Colonic mucosa (tissue), 4 donors: ENCODE measurements around the gene RAC3. TPM values are rescaled to one million over a fixed set of nuclear protein-coding genes. Genes with fewer than 3 reads are reported as not detected.

Experiments
- DNase-seq: peaks from one replicate; pipeline ENCODE4 v3.0.0-alpha.2; 2020
- H3K27ac ChIP-seq: fragments of 200-600 bp; one replicate; pipeline ENCODE4 v1.8.0; 2021
- H3K27me3 ChIP-seq: fragments of 200-600 bp; one replicate; pipeline ENCODE4 v1.8.0; 2021
- H3K36me3 ChIP-seq: fragments of 200-600 bp; one replicate; pipeline ENCODE4 v1.8.0; 2021
- H3K4me1 ChIP-seq: fragments of 200-600 bp; one replicate; pipeline ENCODE4 v1.8.0; 2021; ENCODE audit warnings: mild to moderate bottlenecking
- H3K4me3 ChIP-seq: fragments of 200-600 bp; one replicate; pipeline ENCODE4 v1.8.0; 2021
- H3K9ac ChIP-seq, 2 donors: one replicate each; pipeline ENCODE4 v1.7.0; 2013; ENCODE audit warnings: control low read depth in 2 of 2, low read depth in 2 of 2, low read length in 2 of 2
- H3K9me3 ChIP-seq: fragments of 200-600 bp; one replicate; pipeline ENCODE4 v1.8.0; 2021
- intact Hi-C: fragments of 100-400 bp; cut with DNase I; formaldehyde crosslinking; loops from one replicate; pipeline ENCODE4 v1.14.1; 2022
- total RNA-seq, 2 donors: library from RNA; stranded (reverse); fragmentation: NEBNext Ultra II Directional in 1 of 2; extraction: Animal tissue kit (Norgen Biotek cat#: 25700) in 1 of 2; gene quantifications; one replicate each; pipeline ENCODE4 v1.2.1, GENCODE V29; 2021
- TF ChIP-seq, protein P1 (sequence below): fragments of 200-600 bp; IDR thresholded peaks from one replicate; pipeline ENCODE4 v1.8.0; 2022; ENCODE audit warnings: antibody characterized with exemption, mild to moderate bottlenecking
- donor health status: healthy.
- donor health status: DM: no; HTN: no; CAD: no.
- donor health status: DM: no; HTN: no; CAD: no.

The RAC3 gene
- total RNA-seq, 2 donors from 2014 or later, result 7.0 to 16.6 TPM

DNA sequence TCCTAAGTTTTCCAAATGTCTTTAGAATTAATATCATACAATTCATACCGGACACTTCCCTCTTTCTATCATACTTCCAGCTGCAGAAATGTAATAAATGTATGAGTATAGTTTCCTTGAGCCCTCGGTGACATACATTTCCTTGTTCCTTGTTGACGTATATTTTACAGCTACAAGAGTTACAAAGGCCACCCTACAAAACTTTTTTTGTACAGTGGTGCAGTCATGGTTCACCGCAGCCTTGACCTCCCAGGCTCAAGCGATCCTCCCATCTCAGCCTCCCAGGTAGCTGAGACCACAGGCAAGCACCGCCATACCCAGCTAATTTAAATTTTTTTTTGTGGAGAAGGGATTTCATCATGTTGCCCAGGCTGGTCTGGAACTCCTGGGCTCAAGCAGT, 41.3 kb downstream of the RAC3 start:
- Histone ChIP-seq H3K9ac (no peak overlapping the region), H3K27ac (peak overlapping the region; percentile 66), H3K4me1 (no peaks in the 10 kb centered on the region), H3K36me3 (no peaks in the 10 kb centered on the region), H3K27me3 (no peaks in the 10 kb centered on the region), H3K9me3 (no peaks in the 10 kb centered on the region), H3K4me3 (no peak overlapping the region)
- TF ChIP-seq, protein P1, sequence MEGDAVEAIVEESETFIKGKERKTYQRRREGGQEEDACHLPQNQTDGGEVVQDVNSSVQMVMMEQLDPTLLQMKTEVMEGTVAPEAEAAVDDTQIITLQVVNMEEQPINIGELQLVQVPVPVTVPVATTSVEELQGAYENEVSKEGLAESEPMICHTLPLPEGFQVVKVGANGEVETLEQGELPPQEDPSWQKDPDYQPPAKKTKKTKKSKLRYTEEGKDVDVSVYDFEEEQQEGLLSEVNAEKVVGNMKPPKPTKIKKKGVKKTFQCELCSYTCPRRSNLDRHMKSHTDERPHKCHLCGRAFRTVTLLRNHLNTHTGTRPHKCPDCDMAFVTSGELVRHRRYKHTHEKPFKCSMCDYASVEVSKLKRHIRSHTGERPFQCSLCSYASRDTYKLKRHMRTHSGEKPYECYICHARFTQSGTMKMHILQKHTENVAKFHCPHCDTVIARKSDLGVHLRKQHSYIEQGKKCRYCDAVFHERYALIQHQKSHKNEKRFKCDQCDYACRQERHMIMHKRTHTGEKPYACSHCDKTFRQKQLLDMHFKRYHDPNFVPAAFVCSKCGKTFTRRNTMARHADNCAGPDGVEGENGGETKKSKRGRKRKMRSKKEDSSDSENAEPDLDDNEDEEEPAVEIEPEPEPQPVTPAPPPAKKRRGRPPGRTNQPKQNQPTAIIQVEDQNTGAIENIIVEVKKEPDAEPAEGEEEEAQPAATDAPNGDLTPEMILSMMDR, result no peak
- intact Hi-C loops, result no loop called here
- DNase-seq, result peak; percentile 56

DNA sequence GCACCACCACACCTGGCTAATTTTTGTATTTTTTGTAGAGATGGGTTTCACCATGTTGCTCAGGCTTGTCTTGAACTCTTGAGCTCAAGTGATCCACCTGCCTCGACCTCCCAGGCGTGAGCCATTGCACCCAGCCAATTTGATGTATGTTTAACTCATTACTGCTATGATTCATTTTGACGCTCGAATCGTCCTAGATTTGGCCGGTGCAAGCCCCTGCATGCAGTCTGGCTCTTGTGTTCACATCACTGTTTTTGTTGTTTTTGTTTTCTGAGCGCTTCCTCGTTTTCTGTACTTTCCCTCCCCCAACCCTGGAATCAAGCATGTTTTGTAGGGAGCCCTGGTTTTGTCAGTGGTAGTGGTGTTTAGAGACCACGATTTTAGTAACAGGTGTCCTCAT, 42.0 kb downstream of the RAC3 start:
- H3K36me3 ChIP-seq, result no peaks in the 10 kb centered on the region
- H3K4me1 ChIP-seq, result no peaks in the 10 kb centered on the region
- no peaks in the 10 kb centered on the region for H3K27me3 ChIP-seq
- no peak overlapping the region for H3K4me3 ChIP-seq
- TF ChIP-seq, protein P1, result no peak
- DNase-seq, result no peak
- H3K9ac ChIP-seq, result no peak overlapping the region
- H3K27ac ChIP-seq, result peak overlapping the region; percentile 66
- intact Hi-C loops, result no loop called here
- H3K9me3 ChIP-seq, result no peaks in the 10 kb centered on the region

DNA sequence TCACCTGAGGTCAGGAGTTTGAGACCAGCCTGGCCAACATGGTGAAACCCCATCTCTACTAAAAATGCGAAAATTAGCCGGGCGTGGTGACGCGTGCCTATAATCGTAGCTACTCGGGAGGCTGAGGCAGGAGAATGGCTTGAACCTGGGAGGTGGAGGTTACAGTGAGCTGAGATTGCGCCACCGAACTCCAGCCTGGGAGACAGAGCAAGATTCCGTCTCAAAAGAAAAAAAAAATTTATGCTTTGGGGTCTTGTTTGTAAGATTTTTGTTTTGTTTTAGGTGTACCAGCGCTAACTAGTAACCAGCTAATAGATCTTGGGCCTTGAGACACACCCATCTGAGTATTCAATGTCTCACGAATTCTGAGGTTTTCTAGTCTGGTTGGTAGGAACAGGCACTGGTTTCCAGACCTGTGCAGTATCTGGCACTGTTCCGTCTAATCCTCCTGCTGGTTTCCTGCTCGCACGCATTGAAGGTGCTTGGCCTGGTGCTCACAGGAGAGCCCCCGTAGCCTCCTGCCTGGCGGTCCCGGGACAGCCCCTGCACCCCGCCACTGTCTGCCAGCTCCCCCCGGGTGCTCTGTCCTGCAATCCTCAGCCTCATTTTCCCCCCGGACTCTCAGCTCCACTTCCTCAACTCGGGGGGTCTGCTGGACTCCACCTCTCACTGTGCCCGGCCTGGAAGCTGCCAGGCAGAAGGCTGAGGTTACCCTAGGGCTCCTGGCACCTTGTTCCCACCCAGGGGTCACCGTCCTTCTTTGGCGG, 44.7 kb downstream of the RAC3 start:
- Histone ChIP-seq H3K27ac (no peak overlapping the region), H3K9me3 (no peaks in the 10 kb centered on the region), H3K27me3 (no peaks in the 10 kb centered on the region), H3K36me3 (peaks cover 10% of the 10 kb centered on the region), H3K9ac (no peak overlapping the region), H3K4me1 (no peaks in the 10 kb centered on the region), H3K4me3 (no peak overlapping the region)
- intact Hi-C loops, result no loop called here
- TF ChIP-seq, protein P1, result no peak
- no peak for DNase-seq

DNA sequence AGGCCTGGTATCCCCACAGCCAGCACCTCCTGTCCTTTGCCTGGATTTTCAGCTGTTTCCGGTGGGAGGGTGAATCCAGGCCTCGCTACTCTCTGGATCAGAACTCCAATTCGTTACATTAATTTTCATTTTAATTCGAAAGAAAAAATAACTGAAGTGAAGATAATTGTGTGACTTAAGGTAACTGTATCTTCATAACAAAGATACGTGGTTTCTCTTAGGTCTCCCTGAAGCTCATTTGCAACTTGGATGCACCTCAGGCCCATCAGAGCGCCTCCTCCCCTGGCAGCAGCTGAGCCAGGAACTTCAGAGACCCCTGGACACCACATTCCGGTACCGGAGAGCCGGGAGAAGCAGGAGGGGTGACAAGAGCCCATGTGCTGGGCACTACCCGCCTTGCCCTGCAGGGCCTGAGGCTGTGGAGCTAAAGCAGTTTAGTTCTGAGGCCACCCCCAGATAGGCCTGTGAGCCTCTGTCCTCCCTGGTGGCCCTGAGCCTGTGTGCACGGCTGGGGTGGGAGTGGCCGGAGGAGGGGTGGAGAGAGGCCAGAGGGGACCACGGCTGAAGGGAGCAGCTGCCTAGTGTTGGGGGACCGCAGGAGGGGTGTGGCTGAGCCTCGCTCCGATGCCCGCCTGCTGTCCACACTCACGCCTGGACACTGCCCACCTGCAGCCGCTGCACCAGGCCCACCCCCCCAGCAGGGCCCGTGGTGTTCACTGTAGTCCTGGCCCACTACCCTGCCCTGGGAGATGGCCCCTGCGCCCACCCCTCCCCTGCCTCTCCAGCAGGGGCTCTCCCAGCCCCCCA, 45.5 kb downstream of the RAC3 start:
- DNase-seq, result no peak
- TF ChIP-seq, protein P1, result no peak

DNA sequence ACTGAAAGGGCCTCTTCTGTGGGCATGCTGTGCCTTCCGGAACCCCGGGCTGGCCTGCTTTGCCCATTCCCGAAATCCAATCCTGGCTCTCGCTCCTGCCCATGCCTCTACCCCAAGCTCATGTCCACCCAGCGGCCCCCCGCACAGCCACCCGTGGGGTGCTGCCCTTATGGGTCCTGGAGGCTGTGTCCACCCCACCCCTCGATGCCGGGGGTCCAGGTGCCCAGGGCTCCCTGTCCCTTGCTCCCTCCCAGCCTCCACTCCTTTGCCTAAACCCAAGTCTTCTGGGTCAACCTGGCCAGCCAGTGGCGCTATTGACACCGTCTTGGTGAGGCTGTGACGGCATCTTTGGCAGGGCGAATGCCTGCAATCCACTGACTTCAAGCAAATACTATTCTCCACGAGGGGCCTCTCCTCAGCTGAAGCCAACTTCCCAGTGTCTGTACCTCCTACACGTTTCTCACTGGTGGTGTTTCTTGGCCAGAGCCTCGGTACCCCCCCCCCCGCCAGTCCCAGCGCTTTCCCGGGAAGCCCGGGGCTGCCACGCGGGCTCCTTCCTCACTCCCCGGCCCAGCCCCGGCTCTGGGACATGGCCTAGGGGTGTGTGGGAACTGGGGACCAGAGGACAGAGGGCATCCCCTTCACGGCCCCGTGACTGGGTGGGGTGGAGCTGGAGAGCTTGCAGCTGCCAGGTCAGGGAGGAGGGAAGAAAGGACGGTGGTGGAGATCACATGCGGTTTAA, 46.3 kb downstream of the RAC3 start:
- TF ChIP-seq, protein P1, result no peak
- Histone ChIP-seq H3K4me3 (no peak overlapping the region), H3K27me3 (no peaks in the 10 kb centered on the region), H3K27ac (no peak overlapping the region), H3K4me1 (no peaks in the 10 kb centered on the region), H3K36me3 (peaks cover 17% of the 10 kb centered on the region), H3K9me3 (no peaks in the 10 kb centered on the region), H3K9ac (no peak overlapping the region)
- intact Hi-C loops, result no loop called here
- DNase-seq, result no peak

More for the DNA sequence above, 45.5 kb downstream of the RAC3 start:
- no peaks in the 10 kb centered on the region for H3K4me1 ChIP-seq
- intact Hi-C loops, result no loop called here
- H3K27ac ChIP-seq, result no peak overlapping the region
- peaks cover 11% of the 10 kb centered on the region for H3K36me3 ChIP-seq
- H3K27me3 ChIP-seq, result no peaks in the 10 kb centered on the region
- H3K9ac ChIP-seq, result no peak overlapping the region
- H3K4me3 ChIP-seq, result no peak overlapping the region
- H3K9me3 ChIP-seq, result no peaks in the 10 kb centered on the region
